ENCODE measurements around the gene RBMX2. TPM values are rescaled to one million over a fixed set of nuclear protein-coding genes. Genes with fewer than 3 reads are reported as not detected.
A peak's percentile ranks its signal among the peaks of the same experiment; 100 is the strongest.
"Not testable (repeated sequence)": the region's sequence is repeated elsewhere in the genome, so short reads cannot be mapped to it uniquely, and the experiment has no call there.

The RBMX2 gene, protein sequence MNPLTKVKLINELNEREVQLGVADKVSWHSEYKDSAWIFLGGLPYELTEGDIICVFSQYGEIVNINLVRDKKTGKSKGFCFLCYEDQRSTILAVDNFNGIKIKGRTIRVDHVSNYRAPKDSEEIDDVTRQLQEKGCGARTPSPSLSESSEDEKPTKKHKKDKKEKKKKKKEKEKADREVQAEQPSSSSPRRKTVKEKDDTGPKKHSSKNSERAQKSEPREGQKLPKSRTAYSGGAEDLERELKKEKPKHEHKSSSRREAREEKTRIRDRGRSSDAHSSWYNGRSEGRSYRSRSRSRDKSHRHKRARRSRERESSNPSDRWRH
- 24.3 TPM for total RNA-seq (ENCODE audit: unreplicated experiment)
- long read RNA-seq, partial matches to known transcripts, result 8 of 11 reads
- long read RNA-seq, other reads (novel, unspliced or antisense), result 0 of 11 reads

DNA sequence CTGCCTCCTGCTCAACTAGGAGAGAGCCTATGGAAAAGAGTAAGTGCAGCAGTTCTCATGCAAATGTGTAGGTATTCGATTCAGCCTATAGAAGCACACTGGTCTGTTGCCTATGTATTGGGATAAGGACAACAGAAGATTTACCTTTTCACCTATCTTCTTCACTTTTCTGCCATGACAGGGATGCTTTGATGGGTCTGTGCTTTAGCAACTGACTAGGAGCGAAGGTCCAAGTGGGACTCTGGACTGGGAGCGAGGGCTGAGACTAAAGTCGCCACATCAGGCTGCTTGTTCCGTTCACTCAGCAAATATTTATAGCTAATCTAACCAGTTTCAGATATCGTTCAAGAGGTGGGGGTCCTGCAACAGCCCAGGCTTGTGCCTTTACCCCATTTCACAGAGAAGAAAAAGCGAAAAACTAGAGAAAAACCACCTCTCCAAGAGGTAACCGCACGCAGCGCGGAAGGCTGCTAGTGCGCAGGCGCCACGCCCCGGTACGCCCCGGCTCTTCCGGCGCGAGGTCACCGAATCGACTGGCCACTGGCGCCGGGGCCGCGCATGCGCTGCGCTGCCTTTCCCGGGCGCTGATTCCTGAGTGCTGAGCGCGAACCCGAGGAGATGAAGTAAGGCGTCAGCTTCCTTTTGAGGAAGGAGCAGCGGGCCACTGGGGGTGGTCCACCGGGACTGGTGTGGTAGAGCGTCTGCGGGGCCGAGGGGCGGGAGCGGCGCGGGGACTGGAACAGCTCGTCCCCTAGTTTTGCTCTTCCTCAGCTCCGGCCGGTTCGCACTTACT, at the start of gene RBMX2:
Gene RBMX2 (plus strand): TSS at position 573 of the 793 bp plus-strand sequence. CDS start 46 bp downstream, at position 619.
- TF ChIP-seq, protein P1, sequence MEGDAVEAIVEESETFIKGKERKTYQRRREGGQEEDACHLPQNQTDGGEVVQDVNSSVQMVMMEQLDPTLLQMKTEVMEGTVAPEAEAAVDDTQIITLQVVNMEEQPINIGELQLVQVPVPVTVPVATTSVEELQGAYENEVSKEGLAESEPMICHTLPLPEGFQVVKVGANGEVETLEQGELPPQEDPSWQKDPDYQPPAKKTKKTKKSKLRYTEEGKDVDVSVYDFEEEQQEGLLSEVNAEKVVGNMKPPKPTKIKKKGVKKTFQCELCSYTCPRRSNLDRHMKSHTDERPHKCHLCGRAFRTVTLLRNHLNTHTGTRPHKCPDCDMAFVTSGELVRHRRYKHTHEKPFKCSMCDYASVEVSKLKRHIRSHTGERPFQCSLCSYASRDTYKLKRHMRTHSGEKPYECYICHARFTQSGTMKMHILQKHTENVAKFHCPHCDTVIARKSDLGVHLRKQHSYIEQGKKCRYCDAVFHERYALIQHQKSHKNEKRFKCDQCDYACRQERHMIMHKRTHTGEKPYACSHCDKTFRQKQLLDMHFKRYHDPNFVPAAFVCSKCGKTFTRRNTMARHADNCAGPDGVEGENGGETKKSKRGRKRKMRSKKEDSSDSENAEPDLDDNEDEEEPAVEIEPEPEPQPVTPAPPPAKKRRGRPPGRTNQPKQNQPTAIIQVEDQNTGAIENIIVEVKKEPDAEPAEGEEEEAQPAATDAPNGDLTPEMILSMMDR (IDR thresholded peaks at IDR 0.05; ENCODE audit: partially characterized antibody, unreplicated experiment), result no peak
- Mint-ChIP-seq H3K27ac (ENCODE audit: unreplicated experiment) (peak within 1 kb of the TSS; percentile 81), H3K36me3 (ENCODE audit: unreplicated experiment) (no peaks in the 10 kb centered on the region), H3K27me3 (ENCODE audit: unreplicated experiment) (peaks cover 5% of the 10 kb centered on the region), H3K9me3 (ENCODE audit: unreplicated experiment) (no peaks in the 10 kb centered on the region), H3K4me3 (ENCODE audit: unreplicated experiment) (peak within 1 kb of the TSS; percentile 95), H3K4me1 (ENCODE audit: low read depth, unreplicated experiment) (no peaks in the 10 kb centered on the region)
- DNase-seq, result peak; percentile 78

DNA sequence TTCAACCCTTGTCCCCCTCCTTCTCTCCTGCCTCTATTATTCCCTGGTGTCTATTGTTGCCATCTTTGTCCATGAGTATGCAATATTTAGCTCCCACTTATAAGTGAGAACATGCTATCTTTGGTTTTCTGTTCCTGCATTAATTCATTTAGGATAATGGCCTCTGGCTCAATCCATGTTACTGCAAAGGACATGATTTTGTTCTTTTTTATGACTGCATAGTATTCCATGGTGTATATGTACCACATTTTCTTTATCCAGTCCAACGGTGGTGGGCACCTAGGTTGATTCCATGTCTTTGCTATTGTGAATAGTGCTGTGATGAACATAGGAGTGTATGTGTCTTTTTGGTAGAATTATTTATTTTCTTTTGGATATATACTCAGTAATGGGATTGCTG, 49.7 kb upstream of the RBMX2 start:
- H3K27ac Mint-ChIP-seq (ENCODE audit: unreplicated experiment); H3K4me3 Mint-ChIP-seq (ENCODE audit: unreplicated experiment); H3K27me3 Mint-ChIP-seq (ENCODE audit: unreplicated experiment); H3K9me3 Mint-ChIP-seq (ENCODE audit: unreplicated experiment); H3K36me3 Mint-ChIP-seq (ENCODE audit: unreplicated experiment); H3K4me1 Mint-ChIP-seq (ENCODE audit: low read depth, unreplicated experiment); DNase-seq: not testable (repeated sequence)

DNA sequence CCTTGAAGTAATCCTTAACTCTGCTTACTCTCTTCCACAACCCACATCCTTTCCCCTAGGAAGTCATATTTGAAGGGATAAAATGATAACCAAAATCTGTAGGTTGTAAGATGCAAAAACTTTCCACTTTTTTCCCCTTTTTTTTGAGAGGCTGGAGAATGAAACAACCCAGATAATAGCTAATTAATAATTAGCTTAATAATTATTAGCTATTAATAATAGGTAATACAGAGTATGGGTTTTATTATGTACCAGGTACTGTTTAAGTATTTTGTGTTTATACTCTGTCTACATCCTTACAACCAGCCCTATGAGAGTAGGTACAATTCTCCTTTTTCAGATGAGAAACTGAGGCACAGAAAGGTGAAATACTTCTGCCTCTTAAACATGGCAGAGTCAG, 25.7 kb upstream of the RBMX2 start:
- DNase-seq, result no peak
- no peak overlapping the region for H3K4me3 Mint-ChIP-seq (ENCODE audit: unreplicated experiment)
- H3K36me3 Mint-ChIP-seq (ENCODE audit: unreplicated experiment), result no peaks in the 10 kb centered on the region
- H3K27ac Mint-ChIP-seq (ENCODE audit: unreplicated experiment), result no peak overlapping the region
- no peaks in the 10 kb centered on the region for H3K27me3 Mint-ChIP-seq (ENCODE audit: unreplicated experiment)
- H3K4me1 Mint-ChIP-seq (ENCODE audit: low read depth, unreplicated experiment), result peaks cover 2% of the 10 kb centered on the region
- TF ChIP-seq, protein P1 (IDR thresholded peaks at IDR 0.05; ENCODE audit: partially characterized antibody, unreplicated experiment), result no peak
- H3K9me3 Mint-ChIP-seq (ENCODE audit: unreplicated experiment), result no peaks in the 10 kb centered on the region

DNA sequence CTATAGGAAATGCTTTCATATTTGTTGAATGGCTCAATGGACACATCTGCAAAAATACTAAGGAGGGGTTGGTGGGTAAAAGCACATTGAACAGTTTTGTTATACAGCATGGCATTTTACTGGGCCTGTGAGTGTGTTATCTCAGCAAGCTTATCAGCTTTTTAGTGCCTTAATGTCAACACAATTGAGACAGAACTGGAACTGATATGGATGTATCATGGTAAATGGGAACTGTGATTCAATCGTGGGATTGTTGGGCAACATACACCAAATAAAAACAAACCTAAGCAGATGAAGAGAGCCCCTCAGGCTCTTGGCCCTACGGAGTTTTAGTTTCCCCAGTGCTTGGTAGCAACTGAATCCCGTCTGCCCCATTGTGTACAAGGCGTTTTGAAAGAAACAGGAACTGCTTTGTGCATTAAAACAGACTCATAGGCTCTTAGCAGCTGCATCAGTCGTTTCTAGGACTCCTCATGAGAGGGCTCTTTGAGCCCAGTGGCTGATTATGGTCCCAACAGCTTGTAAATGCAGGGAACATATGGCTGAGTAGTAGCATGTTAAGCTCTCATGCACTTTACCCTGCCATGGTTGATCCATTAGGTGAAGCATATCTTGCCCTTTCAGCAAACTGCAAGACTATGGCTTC, 23.6 kb upstream of the RBMX2 start:
- no peak for DNase-seq

DNA sequence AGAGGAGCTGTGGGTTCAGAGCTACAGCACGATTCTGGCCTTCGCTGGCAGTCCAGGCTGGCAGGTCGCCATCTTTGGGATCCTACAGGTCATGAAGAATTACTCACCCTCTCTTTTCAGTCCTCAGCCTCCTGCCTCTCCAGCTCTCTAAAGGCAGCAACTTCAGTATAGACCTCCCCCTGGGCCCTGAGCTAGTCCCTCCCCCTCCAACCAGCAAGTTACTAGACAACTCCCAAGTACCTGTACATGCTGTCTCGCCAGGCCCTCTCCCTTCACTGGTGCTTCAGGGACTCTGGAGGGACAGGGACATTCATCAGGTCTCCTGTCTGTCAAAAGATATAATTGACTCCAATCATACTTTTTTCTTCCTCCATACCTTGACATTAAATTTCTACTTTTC, 16.3 kb upstream of the RBMX2 start, which contains the start of gene GPR119:
Gene GPR119 (minus strand): TSS at position 155 of the 400 bp plus-strand sequence. CDS start 227 bp downstream, outside the sequence.
- Mint-ChIP-seq H3K36me3 (ENCODE audit: unreplicated experiment) (no peaks in the 10 kb centered on the region), H3K4me3 (ENCODE audit: unreplicated experiment) (no peak within 1 kb of the TSS), H3K9me3 (ENCODE audit: unreplicated experiment) (no peaks in the 10 kb centered on the region), H3K27me3 (ENCODE audit: unreplicated experiment) (peaks cover 2% of the 10 kb centered on the region), H3K27ac (ENCODE audit: unreplicated experiment) (no peak within 1 kb of the TSS), H3K4me1 (ENCODE audit: low read depth, unreplicated experiment) (no peaks in the 10 kb centered on the region)
- TF ChIP-seq, protein P1 (IDR thresholded peaks at IDR 0.05; ENCODE audit: partially characterized antibody, unreplicated experiment), result no peak
- no peak for DNase-seq

More for the DNA sequence above, 23.6 kb upstream of the RBMX2 start:
- TF ChIP-seq, protein P1 (IDR thresholded peaks at IDR 0.05; ENCODE audit: partially characterized antibody, unreplicated experiment), result no peak
- H3K4me3 Mint-ChIP-seq (ENCODE audit: unreplicated experiment), result no peak overlapping the region
- peaks cover 2% of the 10 kb centered on the region for H3K4me1 Mint-ChIP-seq (ENCODE audit: low read depth, unreplicated experiment)
- H3K9me3 Mint-ChIP-seq (ENCODE audit: unreplicated experiment), result no peaks in the 10 kb centered on the region
- H3K27ac Mint-ChIP-seq (ENCODE audit: unreplicated experiment), result peak overlapping the region; percentile 88
- H3K27me3 Mint-ChIP-seq (ENCODE audit: unreplicated experiment), result peaks cover 2% of the 10 kb centered on the region
- H3K36me3 Mint-ChIP-seq (ENCODE audit: unreplicated experiment), result no peaks in the 10 kb centered on the region
